ENCODE measurements around the gene C6orf163.
A peak's percentile ranks its signal among the peaks of the same experiment; 100 is the strongest.

The C6orf163 gene

DNA sequence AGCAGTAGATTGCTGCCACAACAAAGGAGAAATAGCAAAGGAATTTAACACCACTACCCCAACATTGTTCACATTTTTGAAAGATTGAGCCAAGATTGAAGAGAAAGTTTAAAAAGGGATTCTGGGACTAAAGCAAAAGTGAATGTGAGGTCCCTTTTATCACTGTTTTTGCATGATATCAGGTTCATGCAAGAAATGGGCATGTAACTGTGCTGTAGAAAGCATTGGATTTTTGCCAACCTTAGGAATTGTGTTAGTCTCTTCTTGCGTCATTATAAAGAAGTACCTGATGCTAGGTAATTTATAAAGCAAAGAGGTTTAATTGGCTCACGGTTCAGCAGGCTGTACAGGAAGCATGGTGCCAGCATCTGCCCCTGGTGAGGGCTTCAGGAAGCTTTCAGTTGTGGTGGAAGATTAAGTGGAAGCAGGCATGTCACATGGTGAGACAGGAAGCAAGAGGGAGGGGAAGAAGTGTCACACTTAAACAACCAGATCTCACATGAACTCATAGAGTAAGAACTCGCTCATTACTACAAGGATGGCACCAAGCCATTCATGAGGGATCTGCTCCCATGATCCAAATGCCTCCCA lies 10.9 kb upstream of the C6orf163 start:
- DNase-seq (ENCODE audit: insufficient read length) (no peak), FAIRE-seq (no peak)
- TF ChIP-seq POLR2A (IDR thresholded peaks at IDR 0.05; ENCODE audit: low read depth, low read length) = no peak
- TF ChIP-seq TAF1 (IDR thresholded peaks at IDR 0.05; ENCODE audit: borderline replicate concordance, low read depth, low read length) = no peak
- no peak for TF ChIP-seq POLR2AphosphoS5 (IDR thresholded peaks at IDR 0.05; ENCODE audit: low read depth, low read length)

DNA sequence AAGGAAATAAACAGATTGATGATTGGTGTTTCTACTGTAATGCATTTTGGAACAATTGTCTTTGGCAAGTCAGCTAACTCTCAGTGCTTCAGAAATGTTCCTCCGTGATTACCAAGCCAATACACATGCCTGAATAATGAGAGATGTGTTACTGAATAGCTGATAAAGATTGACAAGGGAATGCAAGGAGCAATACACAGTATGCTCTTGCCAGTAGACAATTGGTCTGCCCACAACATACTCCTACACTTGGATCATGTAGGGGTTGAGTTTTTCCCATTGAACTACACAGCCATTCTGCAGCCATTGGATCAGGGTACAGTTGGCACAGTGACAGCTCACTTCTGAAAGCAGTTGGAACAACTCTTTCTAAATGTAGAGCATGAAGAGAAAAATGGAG lies 9.9 kb upstream of the C6orf163 start:
- DNase-seq (ENCODE audit: insufficient read length) = no peak
- TF ChIP-seq TAF1 (IDR thresholded peaks at IDR 0.05; ENCODE audit: borderline replicate concordance, low read depth, low read length) (no peak), POLR2A (IDR thresholded peaks at IDR 0.05; ENCODE audit: low read depth, low read length) (no peak), POLR2AphosphoS5 (IDR thresholded peaks at IDR 0.05; ENCODE audit: low read depth, low read length) (no peak)
- peak; percentile 5 for FAIRE-seq

DNA sequence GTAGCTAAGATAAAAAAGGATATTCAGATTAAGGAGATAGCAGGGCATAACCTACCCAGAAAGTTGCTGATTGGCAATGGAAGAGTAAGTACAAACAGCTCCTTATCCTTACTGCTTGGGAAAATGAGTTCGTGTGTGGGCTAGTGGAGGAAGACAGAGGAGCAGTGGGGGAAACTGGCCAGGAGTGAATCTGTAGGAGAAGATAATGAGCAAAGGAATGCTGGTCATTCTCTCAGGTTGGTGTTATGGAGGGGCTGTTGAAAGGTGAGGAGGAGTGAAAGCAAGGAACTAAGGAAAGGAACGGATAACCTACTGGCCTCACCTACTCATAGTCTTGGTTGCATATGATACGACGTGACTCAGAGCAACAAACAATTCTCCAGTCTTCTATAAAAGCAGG lies 8.2 kb upstream of the C6orf163 start:
- TF ChIP-seq POLR2AphosphoS5 (IDR thresholded peaks at IDR 0.05; ENCODE audit: low read depth, low read length) (no peak), POLR2A (IDR thresholded peaks at IDR 0.05; ENCODE audit: low read depth, low read length) (no peak), TAF1 (IDR thresholded peaks at IDR 0.05; ENCODE audit: borderline replicate concordance, low read depth, low read length) (no peak)
- no peak for DNase-seq (ENCODE audit: insufficient read length)
- FAIRE-seq = no peak

DNA sequence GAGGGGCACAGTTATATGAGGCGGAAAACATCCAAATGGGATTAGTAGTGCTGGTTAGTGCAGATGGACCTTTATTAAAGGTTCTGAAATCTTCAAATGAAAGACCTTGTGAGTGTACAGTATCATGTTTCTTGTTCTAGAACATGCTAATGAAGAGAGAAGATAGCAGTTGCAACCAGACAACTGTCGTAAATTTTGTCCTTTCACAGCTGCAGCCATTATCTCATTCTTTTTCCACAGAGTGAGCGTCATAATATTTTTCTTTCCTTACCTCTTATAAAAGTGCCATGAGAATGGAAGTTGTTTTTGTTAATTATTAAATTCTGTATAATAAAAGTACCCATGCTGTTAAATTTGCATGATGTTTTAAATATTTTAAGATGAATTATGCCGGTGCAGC lies 4.4 kb upstream of the C6orf163 start:
- TF ChIP-seq TAF1 (IDR thresholded peaks at IDR 0.05; ENCODE audit: borderline replicate concordance, low read depth, low read length) (no peak), POLR2A (IDR thresholded peaks at IDR 0.05; ENCODE audit: low read depth, low read length) (no peak), POLR2AphosphoS5 (IDR thresholded peaks at IDR 0.05; ENCODE audit: low read depth, low read length) (no peak)
- FAIRE-seq (no peak), DNase-seq (ENCODE audit: insufficient read length) (no peak)

DNA sequence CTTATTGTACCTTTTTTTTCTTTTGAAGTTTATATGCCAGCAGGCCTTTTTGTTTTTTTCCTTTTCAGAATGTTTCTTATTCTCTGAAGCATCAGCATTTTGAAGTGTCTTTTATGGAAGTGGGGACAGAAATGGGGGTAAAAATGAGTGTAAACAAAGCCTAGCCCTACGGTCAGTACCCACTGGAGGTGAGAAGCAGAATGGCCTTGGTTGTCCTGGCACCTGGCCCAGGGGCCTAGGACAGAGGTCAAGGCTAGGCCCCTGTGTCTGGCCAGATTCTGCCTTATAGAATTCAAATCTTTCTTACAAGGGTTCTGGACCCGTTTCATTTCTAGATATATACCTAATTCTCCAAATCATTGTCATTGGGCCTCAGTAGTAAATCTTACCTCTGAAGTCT lies 3.5 kb upstream of the C6orf163 start:
- DNase-seq (ENCODE audit: insufficient read length) (no peak), FAIRE-seq (no peak)
- TF ChIP-seq POLR2AphosphoS5 (IDR thresholded peaks at IDR 0.05; ENCODE audit: low read depth, low read length) (no peak), TAF1 (IDR thresholded peaks at IDR 0.05; ENCODE audit: borderline replicate concordance, low read depth, low read length) (no peak), POLR2A (IDR thresholded peaks at IDR 0.05; ENCODE audit: low read depth, low read length) (no peak)

DNA sequence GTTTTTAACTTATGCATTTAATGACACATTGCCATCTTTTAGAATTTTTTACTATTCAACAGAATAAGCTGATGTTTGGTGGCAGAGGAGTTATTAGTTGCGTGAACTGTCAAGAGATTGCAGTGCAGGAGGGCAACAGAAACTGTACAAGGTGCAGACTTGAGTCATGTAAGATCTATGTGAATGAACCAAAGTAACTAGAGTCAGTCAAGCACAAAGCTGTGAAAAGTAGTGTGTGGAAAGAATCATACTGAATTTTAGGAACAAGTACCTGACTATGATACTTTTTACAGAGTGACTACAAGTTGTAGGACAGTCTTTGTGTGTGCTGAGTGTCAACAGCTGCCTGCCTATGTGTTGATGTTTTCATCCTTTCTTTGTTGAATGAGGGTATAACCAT lies 2.7 kb upstream of the C6orf163 start:
- no peak for TF ChIP-seq POLR2AphosphoS5 (IDR thresholded peaks at IDR 0.05; ENCODE audit: low read depth, low read length)
- no peak for DNase-seq (ENCODE audit: insufficient read length)
- FAIRE-seq = no peak

DNA sequence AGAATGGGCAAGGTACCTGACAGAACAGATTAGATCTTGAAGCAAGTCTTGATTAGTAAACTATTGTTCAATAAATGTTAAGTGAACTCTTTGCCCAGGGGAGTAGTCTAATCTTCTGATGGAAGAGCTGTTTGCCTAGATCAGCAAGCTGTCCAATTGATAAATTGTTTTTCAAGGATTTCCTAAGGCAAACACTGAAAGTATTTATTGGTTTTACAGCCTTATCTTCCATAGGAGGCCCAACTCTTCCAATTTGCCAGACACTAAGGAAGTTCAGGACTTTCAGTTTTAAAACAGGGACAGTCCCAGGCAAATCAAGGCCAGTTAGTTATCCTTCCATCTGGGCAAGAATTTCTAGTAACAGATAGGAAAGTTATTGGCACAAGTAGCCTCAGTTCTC lies 1.8 kb upstream of the C6orf163 start:
- TF ChIP-seq POLR2A (IDR thresholded peaks at IDR 0.05; ENCODE audit: low read depth, low read length) (no peak), POLR2AphosphoS5 (IDR thresholded peaks at IDR 0.05; ENCODE audit: low read depth, low read length) (no peak), TAF1 (IDR thresholded peaks at IDR 0.05; ENCODE audit: borderline replicate concordance, low read depth, low read length) (no peak)
- FAIRE-seq (peak; percentile 33), DNase-seq (ENCODE audit: insufficient read length) (no peak)

DNA sequence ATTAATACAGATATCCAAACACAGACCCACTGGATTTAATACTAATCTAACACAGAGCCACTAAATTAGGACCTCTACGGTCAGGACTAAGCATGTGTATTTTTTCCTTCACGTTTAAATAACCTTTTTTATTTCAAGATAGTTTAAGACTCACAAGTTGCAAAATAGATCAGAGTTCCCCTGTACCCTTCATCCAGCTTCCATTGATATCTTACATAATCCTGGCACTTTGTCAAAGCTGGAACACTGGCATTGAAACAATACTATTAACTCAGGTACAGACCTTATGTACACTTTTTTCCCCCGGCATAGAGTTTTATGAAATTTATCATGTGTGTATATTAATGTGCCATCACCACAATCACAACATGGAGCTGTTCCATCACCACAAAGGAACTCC lies 2.1 kb downstream of the C6orf163 start:
- DNase-seq (ENCODE audit: insufficient read length) (no peak), FAIRE-seq (no peak)
- no peak for TF ChIP-seq POLR2AphosphoS5 (IDR thresholded peaks at IDR 0.05; ENCODE audit: low read depth, low read length)
- TF ChIP-seq TAF1 (IDR thresholded peaks at IDR 0.05; ENCODE audit: borderline replicate concordance, low read depth, low read length) = no peak
- no peak for TF ChIP-seq POLR2A (IDR thresholded peaks at IDR 0.05; ENCODE audit: low read depth, low read length)

DNA sequence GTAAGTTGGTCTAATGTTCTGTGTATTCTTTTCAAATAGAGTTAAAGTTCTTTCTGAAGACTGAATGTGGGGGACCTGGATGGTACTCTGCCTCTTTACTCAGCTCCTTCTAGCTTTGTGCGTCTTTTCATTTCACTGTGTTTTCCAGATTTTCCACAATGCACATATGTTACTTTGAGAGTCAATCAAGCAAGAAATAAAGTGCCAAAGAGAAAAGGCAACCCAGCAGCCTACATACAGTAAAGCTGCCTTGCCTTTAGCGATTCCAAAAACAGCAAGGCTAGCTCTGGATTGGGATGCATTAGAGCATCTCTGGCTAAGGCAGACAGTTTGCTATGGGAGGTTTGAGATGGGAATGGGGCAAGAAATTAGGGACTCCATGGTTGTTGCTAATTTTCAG lies 5.3 kb downstream of the C6orf163 start:
- FAIRE-seq = no peak
- DNase-seq (ENCODE audit: insufficient read length) = no peak
- no peak for TF ChIP-seq POLR2AphosphoS5 (IDR thresholded peaks at IDR 0.05; ENCODE audit: low read depth, low read length)
- no peak for TF ChIP-seq POLR2A (IDR thresholded peaks at IDR 0.05; ENCODE audit: low read depth, low read length)
- TF ChIP-seq TAF1 (IDR thresholded peaks at IDR 0.05; ENCODE audit: borderline replicate concordance, low read depth, low read length) = no peak

DNA sequence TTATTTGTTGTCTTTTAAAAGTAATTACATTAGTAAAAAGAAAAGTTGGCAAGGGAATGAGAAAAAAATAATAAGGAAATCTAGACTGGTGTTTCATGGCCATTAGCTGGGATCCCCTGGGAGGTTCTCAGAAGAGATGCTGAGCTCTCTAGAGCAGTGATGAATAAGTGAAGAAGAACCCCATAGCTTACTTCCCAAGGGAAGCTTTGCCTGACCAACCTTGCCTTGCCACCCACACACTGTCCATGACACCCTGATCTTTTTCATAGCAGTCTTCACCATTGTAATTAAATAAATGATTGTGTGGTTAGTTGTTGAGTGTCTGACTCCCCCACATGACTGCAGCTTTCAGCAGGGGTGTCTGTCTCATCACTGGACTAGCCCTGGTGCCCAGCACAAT lies 5.9 kb downstream of the C6orf163 start:
- DNase-seq (ENCODE audit: insufficient read length) (no peak), FAIRE-seq (no peak)
- no peak for TF ChIP-seq POLR2A (IDR thresholded peaks at IDR 0.05; ENCODE audit: low read depth, low read length)
- no peak for TF ChIP-seq POLR2AphosphoS5 (IDR thresholded peaks at IDR 0.05; ENCODE audit: low read depth, low read length)
- TF ChIP-seq TAF1 (IDR thresholded peaks at IDR 0.05; ENCODE audit: borderline replicate concordance, low read depth, low read length) = no peak

DNA sequence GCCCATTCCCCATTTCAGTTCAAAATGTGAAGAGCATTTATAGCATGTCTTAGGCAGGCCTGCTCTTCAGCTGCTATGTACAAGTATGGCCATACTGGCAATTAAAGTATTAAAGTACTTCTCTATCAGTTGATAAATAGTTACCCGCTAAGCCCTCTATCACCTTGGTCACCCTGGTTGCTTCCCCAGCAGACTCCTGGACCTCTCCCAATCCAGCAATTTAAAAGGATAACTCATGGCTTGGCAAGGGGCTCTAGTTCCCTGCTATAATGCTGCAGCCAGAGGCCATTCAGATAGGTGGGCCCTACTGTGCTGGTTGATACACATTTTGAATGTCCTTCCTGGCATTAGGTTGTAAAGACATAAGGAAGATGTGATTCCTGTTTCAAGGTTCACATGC lies 7.0 kb downstream of the C6orf163 start:
- DNase-seq (ENCODE audit: insufficient read length) (no peak), FAIRE-seq (no peak)
- TF ChIP-seq POLR2AphosphoS5 (IDR thresholded peaks at IDR 0.05; ENCODE audit: low read depth, low read length) (no peak), TAF1 (IDR thresholded peaks at IDR 0.05; ENCODE audit: borderline replicate concordance, low read depth, low read length) (no peak), POLR2A (IDR thresholded peaks at IDR 0.05; ENCODE audit: low read depth, low read length) (no peak)

DNA sequence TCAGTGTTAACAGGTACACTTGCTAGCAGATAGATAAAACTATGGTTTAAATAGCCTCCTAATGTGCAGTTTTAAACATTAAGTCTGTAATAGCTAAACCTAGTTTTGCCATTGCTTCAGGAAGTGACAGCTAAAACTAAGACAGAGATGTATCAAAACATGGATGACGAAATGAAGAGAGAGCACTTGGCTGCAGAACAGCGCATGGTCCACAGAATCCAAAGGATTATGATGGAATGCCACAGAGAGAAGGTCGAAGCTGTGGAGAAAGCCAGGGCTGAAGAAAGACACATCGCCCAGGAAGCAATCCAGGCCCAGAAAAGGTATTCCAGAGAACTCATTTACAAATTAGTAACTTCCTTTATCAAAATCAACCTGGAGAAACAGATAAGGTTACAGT lies 11.6 kb downstream of the C6orf163 start:
- TF ChIP-seq POLR2AphosphoS5 (IDR thresholded peaks at IDR 0.05; ENCODE audit: low read depth, low read length) = no peak
- no peak for TF ChIP-seq TAF1 (IDR thresholded peaks at IDR 0.05; ENCODE audit: borderline replicate concordance, low read depth, low read length)
- TF ChIP-seq POLR2A (IDR thresholded peaks at IDR 0.05; ENCODE audit: low read depth, low read length) = no peak
- FAIRE-seq (no peak), DNase-seq (ENCODE audit: insufficient read length) (no peak)

Measured in GM12892 (cell line).